ENCODE results near the gene PLXNA4.

The PLXNA4 gene

DNA sequence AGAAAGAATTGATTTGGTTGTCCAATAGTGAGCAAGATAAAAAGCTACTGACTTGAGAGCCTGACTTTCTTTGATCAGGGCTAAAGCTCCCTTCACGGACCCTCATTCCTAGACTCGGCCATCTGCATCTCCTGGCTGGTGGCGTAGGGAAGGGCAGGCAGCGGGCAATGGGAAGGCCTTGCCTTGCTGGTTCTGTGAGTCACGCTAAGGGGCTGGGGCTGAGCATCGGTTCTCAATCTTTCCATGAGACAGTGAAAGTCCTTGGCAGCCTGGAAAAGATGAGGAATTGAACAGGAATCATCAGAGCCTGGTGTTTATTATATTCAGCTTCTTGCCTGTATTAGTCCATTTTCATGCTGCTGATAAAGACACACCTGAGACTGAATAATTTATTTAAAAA is 475.3 kb downstream of the PLXNA4 start:
- DNase-seq = no peak

DNA sequence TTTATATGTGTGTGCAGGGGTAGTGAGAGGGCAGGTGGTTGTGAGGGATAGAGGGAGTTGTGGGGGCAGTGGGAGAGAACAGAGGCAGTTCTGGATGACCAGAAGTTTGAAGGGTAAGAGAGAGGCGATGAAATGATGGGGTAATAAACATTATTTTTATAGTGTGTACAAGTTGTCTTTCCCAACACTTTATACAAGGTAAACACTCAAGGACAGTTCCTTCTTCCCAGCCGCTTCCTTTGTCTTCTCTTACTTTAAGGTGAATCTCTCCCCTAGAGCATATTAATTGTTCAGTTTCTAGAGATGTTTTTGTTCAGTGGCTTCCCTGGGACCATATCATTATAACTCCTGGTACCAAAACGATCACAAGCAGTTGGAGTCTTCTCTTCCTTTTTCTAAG is 475.8 kb downstream of the PLXNA4 start:
- no peak for DNase-seq

DNA sequence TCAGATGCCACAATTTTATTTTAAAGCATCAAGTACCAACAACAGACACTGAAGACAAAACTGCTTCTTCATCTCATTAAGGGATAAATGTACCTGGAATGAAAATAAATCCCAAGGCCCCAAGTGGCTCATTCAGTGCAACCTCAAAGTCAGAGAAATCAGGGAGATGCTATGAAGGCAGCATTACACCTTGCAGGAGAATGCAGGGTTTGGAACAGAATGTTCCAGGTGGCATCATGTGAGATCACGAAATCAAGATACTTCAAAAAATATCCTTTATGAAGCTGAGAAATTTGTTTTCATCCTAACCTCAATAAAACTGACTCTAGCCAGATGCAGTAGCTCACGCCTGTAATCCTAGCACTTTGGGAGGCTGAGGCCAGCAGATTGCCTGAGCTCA is 477.1 kb downstream of the PLXNA4 start:
- DNase-seq = no peak

DNA sequence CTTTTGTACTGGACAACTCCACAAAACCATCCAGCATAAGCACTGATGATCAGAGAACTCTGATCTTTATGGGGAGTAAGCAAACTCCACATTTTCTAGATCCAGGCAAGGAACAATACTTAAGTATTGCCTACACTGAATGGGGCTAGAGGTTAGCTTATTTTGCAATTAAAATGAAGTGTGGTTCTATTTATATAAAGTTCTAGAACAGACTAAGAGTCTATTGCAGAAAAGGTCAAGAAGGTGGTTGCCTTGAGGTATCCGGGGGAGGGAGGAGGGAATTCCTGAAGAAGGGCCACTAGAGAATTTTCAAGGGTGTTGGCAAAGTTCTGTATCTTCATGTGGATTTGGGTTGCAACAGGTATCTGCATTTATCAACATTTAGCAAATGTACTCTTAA is 477.9 kb downstream of the PLXNA4 start:
- DNase-seq = no peak

DNA sequence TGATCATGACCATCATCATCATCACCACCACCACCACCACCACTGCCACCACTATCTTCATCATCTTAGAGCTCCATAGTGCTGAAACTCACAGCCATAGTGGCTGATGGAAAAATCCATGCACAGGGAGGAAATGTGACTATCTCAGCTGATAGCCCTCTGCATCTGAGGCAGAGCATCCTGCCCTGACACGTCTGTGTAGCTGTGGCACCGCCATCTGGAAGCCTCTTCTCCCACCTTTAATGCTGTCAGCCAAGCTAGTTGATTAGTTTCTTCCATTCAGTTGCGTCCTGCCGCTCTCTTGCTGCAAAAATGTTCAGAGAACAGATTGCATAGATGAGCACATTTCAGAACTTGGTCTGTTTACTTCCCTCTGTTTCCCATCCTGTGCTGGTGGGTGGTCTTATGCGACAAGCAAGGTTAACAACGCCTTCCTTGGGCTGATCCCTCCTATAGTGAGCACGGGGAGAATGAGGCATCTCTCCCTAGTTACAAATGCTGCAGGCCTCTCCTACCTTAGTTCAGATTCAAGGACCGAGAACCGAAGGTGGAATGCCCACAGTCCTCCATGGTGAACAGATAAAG is 478.6 kb downstream of the PLXNA4 start:
- no peak for DNase-seq

DNA sequence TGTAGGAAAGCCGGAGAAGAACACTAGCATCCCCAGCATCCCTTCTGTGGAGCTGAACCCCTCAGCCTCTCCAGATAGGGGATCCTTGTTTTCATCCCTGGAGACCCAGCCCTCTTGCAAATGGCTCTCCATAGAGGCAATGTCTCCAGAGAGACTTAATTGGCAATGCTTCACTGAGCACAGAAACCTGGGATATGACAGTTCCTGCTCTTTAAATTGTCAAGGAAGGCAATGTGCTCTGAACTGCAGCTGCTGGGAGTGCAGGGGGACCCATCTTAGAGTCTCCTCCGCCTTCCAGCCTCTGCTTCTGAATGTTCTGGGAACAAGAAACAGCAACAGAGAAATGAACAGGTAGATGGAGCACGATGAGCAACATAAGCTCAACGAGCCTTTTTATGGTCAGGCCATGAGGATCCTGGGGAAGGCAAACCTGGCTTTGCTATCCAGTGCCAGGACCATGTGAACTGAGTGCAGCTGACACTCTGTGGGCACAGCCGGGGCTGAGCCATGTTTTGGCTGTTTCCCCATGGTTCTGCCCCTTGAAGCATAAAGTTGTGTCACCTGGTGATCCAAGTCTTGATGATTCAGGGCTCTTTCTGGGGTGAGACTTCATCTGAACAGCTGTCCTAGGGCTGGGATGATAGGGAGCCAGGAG is 481.0 kb downstream of the PLXNA4 start:
- DNase-seq = no peak

DNA sequence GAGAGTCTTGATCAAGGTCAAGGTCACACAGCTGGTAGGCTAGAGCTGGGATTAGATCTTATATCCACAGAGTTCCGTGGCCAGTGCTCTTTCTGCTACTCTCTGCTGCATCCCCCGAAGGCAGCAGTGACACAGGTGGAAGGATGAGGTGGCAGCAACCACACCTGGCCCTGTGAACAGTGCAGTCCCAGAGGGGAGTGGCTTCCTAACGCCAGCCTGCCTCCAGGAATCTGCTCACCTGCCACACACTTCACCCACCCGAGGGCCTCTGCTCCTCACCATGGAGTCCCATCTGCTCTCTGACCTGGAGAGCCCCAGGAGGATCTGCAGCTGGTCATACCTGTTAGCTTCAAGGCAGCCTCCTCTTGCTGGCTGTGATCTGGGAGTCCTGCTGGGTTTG is 484.2 kb downstream of the PLXNA4 start:
- no peak for DNase-seq

DNA sequence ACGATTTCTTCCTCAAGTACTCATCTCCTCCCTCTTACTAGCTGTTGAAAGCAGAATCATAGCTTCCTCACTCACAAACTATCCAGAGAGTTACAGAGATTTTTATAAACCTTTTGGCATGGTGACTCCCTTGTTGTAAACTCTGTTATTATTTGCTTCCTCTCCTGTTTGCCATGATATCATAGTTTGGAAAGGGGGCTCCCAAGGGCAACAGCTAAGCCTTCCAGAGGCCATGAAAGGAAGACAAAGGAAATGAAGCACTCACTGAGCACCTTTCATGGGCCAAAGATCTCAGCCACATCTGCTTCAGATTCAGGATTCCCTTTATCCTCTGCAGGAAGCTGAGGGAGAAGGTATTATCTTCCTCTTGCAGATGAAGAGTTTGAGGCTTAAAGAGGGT is 484.6 kb downstream of the PLXNA4 start:
- no peak for DNase-seq

DNA sequence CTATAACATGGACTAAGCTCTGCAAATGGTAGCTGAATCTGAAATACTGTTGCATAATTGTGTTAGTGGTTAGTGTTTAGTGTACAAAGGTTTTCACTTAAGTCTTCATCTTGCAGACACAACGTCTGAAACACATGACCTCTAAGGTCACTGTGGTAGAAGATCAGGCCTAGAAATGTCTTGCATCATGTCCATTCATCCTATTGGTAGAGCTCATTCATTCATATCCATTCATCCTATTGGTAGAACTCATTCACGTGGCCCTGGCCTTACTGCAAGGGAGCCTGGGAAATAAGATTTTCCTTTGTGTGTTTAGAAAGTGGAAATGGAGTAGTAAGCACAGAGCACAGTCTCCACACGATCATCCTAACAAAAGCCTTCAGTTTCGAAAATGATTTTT is 485.8 kb downstream of the PLXNA4 start:
- no peak for DNase-seq

DNA sequence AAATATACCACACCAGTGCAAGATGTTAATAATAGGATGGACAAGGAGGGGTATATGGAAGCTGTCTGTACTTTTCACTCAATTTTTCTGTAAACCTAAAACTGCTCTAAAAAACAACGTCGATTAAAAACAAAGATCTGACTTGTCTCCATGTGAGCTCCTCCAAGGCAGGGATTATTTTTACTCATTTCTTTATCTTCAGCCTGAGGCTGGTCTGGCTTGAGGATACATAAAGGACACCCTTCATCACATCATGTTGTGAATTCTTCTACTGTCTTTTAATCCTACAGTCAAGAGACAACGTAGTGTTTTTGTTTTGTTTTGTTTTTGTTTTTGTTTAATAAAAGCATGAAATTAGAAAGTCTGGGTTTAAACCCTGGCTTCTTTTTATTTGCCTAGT is 486.9 kb downstream of the PLXNA4 start:
- no peak for DNase-seq

DNA sequence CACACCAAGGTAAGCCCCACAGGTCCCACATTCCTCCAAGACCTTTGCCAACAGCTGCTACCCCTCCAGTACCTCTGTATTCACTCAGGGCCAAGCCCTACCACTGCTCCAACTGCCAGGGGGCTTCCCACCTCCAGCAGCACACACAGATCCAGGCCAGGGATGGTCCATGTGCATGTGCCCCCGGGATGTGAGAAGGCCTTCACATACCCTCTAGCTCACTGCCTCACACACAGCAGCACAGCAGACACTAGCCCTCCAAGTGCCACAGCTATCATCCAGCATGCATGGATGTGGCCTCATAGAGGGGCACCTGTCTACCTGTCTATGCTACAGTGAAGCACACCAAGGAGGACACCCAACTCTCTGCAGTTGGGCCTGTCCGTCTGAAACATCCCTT is 488.8 kb downstream of the PLXNA4 start:
- DNase-seq = no peak

DNA sequence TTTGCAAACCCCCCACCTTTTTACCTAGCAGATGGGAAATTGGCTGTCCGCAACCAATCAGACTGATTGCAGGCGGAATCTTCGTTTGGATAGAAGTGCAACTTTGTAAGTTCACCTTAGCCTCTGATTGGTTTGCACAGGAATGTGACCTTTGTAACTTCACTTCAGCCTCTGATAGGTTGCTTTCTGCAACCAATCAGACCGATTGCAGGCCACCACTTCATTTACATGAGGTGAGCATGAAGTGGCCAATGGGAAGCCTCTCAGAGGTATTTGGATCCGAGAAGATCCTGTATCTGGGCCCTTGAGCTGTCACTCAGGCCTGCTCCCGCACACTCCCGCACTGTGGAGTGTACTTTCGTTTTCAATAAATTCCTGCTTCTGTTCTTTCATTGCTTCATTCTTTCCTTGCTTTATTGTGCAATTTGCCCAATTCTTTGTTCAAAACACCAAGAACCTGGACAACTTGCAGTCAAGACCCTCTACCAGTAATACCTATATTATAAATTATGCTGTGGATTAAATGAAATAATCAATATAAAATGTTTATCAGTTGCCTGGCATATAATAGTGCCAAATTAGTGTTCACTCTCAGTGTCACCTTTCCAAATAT is 491.4 kb downstream of the PLXNA4 start:
- no peak for DNase-seq

DNA sequence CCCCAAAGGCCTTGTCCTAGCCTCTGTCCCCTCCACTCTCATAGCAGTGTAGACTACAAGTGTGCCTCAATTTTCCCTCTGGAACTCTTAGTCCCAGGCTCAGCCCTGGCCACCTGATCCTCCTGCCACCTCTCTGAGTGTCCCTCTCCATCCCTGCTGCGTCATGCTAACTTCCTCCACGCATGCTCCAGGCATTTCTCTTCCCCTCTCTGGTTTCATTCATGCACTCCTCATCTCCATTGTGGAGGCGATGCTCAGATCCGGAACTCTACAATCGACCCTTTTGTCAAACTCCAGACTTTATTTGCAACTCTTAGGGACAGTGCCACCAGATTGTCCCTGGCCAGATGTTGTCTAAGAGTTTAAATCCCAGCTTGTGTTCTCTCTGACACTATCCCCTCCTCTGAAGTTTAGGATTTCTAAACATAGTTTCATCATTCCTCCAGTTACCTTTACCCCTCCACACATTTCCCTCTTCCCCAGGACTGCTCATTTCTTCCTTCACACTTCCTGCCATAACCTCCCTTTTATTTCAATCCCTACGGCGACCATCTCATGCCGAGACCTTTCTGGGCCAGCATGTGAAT is 492.6 kb downstream of the PLXNA4 start:
- DNase-seq = no peak

DNA sequence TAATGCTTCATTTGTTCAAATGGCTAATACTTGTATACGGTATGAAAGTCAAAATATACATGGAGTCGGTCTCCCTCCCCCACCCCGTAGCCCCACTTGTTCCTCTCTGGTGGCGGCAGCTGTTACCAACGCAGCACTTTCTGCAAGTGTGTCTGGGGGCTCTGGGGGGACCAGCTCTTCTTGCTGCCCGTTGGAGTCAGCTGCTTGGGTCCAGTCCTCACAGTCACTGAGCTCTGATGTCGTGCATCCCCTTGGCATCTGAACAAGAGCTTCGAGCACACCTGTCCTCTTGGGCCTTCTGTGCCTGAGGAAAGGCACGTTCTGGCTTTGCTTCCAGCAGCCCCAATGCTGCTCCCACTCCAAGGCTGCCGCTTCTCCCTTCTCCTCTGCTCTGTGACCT is 493.1 kb downstream of the PLXNA4 start:
- no peak for DNase-seq

DNA sequence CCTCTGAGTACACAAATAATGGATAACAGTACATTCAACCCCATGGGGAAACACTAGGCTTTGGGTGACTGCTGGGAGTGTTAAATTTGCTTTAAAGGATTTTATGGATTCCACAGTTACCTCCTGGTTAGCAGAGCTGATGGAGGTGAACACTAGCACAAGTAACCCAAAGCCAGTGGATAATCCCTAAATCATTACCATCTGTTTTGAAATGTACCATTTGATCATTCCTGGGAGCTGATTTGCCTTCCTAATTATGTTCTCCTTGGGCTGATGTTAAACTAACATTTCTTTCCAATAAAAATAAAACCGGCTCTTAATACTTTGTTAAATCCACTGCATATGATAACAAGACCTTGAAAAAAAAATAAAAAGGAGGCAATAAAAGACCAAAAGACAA is 493.9 kb downstream of the PLXNA4 start:
- no peak for DNase-seq

DNA sequence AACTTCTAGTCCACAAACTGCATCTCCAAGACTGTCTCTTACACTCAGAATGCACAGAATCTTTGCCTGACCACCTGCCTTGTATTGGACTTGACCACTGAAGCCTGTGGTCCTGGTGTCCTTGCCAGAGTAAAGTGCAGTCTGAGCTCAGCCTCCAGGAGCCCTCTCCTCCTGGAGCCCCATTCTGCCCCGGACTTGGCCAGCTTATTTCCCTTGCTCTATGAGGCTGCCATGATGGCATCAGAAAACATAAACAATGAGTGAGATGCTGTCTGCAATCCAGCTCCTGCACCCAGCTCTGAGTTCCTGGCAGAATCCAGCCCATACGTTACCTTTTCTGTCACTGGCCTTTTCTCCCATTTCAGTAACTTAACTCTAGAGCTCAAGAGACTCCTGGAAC is 494.6 kb downstream of the PLXNA4 start:
- DNase-seq = no peak

DNA sequence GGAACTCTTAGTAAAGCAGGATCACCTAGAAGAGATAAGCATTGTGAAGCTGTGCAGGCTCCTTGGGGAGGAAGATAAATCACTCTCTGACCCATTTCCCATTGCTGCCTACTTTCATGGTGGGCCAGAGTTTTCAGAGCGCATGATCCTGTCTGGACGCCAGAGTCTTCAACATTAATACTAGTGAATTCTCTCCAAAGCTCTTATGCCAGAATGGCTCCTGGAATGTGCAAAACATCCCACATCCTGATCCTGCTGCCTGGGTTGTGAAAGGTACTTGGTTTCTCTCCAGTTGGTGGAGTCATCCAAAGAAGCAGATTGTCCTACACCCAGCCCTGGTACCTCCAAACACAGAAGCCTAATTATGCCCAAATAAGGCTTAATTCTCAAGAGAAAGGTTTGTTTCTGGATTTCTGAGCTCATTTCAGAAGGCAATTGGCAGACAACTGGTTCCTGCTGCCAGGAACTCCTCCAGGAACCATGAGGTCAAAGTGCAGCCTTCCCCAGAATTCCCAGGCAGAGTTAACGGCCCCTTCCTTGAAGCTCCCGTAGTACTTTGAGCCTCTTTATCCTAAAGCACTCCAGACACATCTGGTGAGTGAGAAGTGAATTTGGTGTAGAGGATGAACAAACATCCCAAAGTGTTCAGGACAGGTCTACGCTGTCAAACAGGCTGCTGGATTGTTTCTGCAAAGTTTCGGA is 495.2 kb downstream of the PLXNA4 start:
- no peak for DNase-seq

DNA sequence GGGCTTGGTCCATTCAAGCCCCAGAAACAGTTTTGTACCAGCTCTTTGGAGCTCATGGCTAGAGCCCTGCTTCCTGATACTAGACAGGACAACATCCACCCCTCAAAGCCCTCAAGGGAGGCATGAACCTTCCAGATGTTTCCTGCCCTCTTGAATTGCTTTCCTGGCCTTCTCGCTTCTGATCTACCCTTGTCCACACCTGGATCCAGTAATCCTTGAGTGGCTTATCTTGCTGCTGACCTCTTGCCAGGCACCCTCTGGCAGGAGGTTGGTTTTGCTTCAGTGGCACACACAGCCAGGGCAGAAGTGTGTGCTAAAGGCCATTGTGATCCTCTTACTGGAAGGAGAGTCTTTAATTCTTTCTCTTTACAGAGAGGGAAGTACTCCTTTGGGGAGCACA is 495.8 kb downstream of the PLXNA4 start:
- no peak for DNase-seq

DNA sequence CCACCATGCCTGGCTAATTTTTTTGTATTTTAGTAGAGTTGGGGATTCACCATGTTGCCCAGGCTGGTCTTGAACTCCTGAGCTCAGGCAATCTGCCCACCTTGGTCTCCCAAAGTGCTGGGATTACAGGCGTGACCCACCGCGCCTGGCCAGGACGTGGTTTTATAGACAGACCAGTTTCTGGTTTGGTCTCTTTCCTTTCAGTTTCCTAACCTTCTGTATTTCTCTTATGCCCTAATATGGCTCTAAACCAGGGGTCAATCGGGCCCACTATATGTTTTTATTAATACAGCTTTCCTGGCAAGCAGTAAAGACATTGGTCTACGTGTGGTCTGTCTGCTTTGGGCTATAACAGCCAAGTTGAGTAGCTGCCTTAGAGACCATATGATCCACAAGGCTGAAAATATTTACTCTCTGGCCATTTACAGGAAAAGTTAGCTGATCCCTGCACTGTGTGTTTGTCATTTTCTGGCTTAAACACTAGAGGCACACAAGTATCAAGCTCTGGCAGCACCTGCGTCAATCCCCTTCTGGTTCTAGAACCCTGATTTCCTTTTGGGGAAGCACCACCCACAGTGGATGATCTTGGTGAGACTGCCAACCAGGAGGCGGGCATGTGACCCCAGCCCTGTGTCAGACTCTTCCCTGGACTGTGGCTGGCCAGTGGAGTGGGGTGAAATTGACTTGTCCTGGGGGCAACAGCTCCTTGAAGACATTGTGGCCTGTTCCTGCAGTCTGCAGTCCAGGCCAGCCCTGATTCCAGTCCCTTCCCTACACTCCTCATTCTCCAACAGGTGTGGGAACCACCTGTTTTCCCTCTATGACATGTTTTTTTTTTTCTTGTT is 497.2 kb downstream of the PLXNA4 start:
- DNase-seq = no peak

DNA sequence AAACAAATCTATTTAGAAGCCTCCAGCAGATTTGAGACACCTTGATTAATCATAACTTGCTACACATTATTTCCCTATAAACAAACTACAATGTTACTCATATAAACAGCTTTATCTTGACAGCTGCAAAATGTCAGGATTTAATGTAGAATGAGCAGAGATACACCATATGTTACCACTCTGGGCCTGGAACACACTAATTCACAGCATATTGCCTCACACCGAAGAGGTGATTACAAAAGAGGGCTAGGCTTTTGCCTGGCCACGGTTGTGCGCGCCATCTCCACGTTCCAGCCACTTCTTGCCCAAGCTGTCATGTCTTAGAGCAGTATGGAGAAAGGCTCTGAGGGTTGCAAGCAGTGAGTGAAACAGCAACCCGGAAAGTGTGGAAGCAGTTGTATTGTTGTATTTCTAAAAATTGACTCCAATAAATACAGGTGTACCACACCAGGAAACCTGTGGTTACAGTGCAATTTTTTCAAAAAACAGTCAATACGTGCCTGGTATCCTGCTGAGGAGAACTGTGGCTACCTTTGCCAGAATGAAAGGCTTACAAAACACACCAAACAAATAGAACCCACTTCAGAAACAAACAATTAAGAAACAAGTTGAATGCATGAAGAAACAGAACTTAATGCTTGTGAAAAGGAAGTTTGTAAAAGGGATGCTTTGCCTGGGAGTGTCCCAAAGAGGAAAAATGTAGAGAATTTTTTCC is 498.1 kb downstream of the PLXNA4 start:
- DNase-seq = no peak

DNA sequence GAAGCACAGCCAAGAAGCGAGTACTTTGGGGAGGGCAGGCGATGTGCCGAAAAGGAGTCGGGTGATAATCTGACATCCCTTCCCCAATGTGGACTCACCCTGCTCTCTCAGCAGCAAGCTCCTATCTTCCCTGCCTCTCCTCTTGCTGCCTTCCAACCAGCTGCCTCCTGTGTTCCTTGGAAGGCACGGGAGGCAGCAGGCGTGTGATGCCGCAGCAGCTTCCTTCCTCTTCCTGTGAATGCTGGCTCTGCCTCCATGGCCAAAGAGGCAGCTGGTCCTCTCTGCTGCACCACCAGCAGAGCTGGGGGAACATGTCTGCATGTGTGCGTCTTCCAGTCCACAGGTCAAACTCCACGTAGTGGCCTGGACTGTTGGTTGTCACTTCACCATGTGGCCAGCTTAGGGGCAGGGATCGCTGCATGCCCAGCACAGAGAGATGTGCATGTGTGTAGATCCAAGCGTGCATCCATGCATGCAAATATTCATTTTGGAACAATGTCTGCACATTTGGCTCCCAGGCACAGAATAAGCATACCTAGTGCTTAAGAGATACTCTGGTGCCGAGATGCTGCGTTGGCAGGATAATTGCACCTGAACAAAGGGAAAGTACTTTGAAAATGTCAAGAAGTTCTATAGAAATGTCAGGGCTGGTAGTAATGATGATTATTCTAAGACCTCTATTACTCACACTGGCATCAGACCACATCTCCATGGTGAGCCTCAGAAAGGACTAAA is 499.8 kb downstream of the PLXNA4 start:
- DNase-seq = no peak
